Left ventricle myocardium inferior (tissue), 1 donor: Measurements from ENCODE around the gene SMAP2. TPM values are rescaled to one million over a fixed set of nuclear protein-coding genes. Genes with fewer than 3 reads are reported as not detected.

Source experiments
- DNase-seq: peaks from one replicate; pipeline ENCODE4 v3.0.0-alpha.2; 2020
- H3K27ac ChIP-seq: fragments of 200-600 bp; replicated peaks from 2 replicates; pipeline ENCODE4 v1.8.0; 2021
- H3K27me3 ChIP-seq: fragments of 200-600 bp; 2 replicates; pipeline ENCODE4 v1.8.0; 2021; ENCODE audit warnings: low read depth
- H3K36me3 ChIP-seq: fragments of 200-600 bp; 2 replicates; pipeline ENCODE4 v1.8.0; 2021
- H3K4me1 ChIP-seq: fragments of 200-600 bp; 2 replicates; pipeline ENCODE4 v1.8.0; 2021
- H3K4me3 ChIP-seq: fragments of 200-600 bp; 2 replicates; pipeline ENCODE4 v1.8.0; 2021; ENCODE audit warnings: mild to moderate bottlenecking, moderate library complexity
- H3K9me3 ChIP-seq: fragments of 200-600 bp; replicated peaks from 2 replicates; pipeline ENCODE4 v1.8.0; 2021
- CTCF ChIP-seq: fragments of 200-600 bp; IDR thresholded peaks from 2 replicates; pipeline ENCODE4 v1.8.0; 2021; ENCODE audit warnings: antibody characterized with exemption, mild to moderate bottlenecking, borderline replicate concordance
- intact Hi-C: fragments of 100-400 bp; cut with micrococcal nuclease; formaldehyde crosslinking; loops from one replicate; pipeline ENCODE4 v1.11.0; 2022
- total RNA-seq: library from RNA; stranded (reverse); fragmentation: NEBNext Ultra II Directional; extraction: Animal tissue kit (Norgen Biotek cat#: 25700); gene quantifications from one replicate; pipeline ENCODE4 v1.2.1, GENCODE V29; 2021
- donor health status: DM: no; HTN: yes; CAD: no; lungs with severe emphysema.

SMAP2 gene
- total RNA-seq, 1 donor from 2014 or later, result 15.0 TPM

DNA sequence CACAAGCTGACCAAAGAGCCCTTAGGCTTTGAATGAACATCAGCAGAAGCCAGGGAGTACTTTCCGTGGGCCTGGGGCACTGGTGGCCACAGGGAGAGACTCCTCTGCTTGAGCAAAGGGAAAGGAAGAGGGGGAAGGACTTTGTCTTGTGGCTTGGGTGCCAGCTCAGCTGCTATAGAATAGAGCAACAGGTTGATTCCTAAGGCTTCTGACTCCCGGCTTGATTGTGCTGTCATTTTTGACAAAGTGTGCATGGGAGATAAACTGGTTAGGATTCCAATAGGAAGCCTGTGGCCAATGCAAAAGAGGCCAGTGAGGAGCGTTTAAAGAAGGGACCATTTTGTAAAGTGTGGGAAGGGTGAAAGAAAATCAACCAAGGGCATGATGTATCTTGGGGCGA lies 11.9 kb upstream of the SMAP2 start:
- Histone ChIP-seq H3K36me3 (no peaks in the 10 kb centered on the region), H3K27me3 (peaks cover 18% of the 10 kb centered on the region), H3K27ac (no peak overlapping the region), H3K9me3 (peaks cover 29% of the 10 kb centered on the region), H3K4me3 (no peak overlapping the region), H3K4me1 (no peaks in the 10 kb centered on the region)
- no peak for TF ChIP-seq CTCF
- no peak for DNase-seq
- intact Hi-C loops, result no loop called here

DNA sequence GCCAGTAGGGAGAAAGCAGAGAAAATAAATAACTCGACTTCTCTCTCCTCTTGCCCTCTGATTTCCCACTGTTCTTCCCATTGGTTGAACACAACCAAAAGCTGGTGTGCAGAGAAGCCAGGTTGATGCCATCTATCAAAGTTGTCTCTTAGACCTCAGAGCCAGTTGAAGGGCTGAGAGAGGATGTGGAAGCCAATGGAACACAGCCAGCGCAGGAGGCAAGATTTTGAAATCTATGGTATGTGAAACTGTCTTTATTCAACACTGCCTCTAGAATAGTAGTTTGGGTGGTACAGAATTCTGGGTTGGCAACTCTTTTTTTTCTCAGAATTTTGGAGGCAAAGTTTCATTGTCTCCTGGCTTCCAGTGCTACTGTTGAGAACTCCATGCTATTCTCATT lies 11.3 kb upstream of the SMAP2 start:
- intact Hi-C loops, result no loop called here
- H3K27ac ChIP-seq, result no peak overlapping the region
- no peak overlapping the region for H3K4me3 ChIP-seq
- H3K9me3 ChIP-seq, result peaks cover 26% of the 10 kb centered on the region
- TF ChIP-seq CTCF, result no peak
- no peaks in the 10 kb centered on the region for H3K4me1 ChIP-seq
- peaks cover 18% of the 10 kb centered on the region for H3K27me3 ChIP-seq
- DNase-seq, result no peak
- no peaks in the 10 kb centered on the region for H3K36me3 ChIP-seq

DNA sequence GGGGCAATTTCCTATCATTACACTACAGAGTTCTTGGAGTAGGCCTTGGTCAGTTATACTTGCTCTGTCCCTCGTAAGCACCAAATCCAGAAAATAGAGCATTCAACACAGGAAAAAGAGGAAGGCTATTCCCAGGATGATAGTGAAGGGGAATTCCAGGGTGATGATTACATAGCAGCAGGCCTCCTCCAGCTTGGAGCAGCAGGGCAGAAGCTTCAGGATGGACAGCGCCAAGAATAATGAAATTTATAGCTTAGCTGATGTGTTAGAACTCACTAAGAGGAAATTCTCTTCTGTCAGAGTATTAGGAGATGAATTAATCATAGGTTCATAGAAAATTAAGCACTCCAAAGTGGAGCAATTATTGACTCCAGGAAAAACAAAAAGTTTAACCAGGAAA lies 10.8 kb upstream of the SMAP2 start:
- no peak for DNase-seq
- H3K9me3 ChIP-seq, result peaks cover 21% of the 10 kb centered on the region
- no peaks in the 10 kb centered on the region for H3K4me1 ChIP-seq
- no peak overlapping the region for H3K4me3 ChIP-seq
- no peak for TF ChIP-seq CTCF
- no peaks in the 10 kb centered on the region for H3K36me3 ChIP-seq
- intact Hi-C loops, result no loop called here
- no peak overlapping the region for H3K27ac ChIP-seq
- H3K27me3 ChIP-seq, result peaks cover 18% of the 10 kb centered on the region

DNA sequence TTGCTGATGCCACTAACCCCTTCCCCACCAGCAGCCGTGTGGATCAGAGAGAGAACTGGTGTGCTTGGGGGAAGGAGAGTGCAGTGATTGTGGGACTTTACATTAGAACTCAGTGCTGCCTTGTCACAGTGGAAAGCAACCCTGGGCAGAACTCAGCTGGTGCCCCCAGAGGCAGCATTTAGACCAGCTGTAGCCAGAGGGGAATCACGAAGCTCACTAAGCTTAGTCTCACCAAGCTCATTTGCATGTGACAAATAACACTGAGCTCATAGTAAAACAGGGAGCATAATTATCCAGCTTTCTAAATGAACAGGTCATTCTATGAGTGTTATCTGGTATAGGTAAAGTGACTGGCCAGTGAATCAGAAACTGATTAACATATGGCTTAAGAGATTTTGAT lies 9.8 kb upstream of the SMAP2 start:
- DNase-seq, result no peak
- no peak overlapping the region for H3K4me3 ChIP-seq
- intact Hi-C loops, result no loop called here
- H3K4me1 ChIP-seq, result no peaks in the 10 kb centered on the region
- H3K27ac ChIP-seq, result no peak overlapping the region
- no peaks in the 10 kb centered on the region for H3K36me3 ChIP-seq
- H3K9me3 ChIP-seq, result peaks cover 11% of the 10 kb centered on the region
- TF ChIP-seq CTCF, result no peak
- H3K27me3 ChIP-seq, result peaks cover 18% of the 10 kb centered on the region

- Histone ChIP-seq H3K4me1 (peaks cover 21% of the 10 kb centered on the region), H3K9me3 (no peaks in the 10 kb centered on the region), H3K27me3 (no peaks in the 10 kb centered on the region), H3K27ac (no peak overlapping the region), H3K4me3 (no peak overlapping the region), H3K36me3 (no peaks in the 10 kb centered on the region)
- intact Hi-C loops, result no loop called here
- TF ChIP-seq CTCF, result no peak
- DNase-seq, result no peak
Observed at GRCh38 chr1:40371707-40372258, 1.7 kb upstream of the SMAP2 start.
